ENCODE data around the gene PPFIBP1. TPM values are rescaled to one million over a fixed set of nuclear protein-coding genes. Genes with fewer than 3 reads are reported as not detected.

The PPFIBP1 gene
- total RNA-seq, 4 donors from 2014 or later, result 47.2 to 77.3 (median 52.7) TPM

DNA sequence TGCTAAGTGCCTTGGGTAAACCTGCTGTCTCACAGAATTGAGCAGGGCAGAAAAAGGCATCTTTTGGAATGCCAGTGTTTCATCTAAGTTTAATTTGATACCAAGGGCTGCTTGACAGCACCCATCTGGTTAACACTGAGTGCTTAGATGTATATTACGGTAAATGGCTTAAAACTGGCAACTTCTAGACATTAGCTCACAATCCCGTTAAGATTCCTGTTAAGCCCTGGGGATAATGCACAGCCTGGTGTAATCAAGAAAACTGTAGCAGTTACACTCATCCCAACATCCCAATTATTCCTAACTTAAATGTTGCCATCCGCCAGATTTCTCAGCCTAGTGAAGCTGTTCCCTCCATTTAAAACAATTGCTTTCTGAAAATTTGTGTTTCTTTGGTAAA is 29.9 kb downstream of the PPFIBP1 start:
- no peak overlapping the region for H3K4me3 ChIP-seq (ENCODE audit: low read depth, poor library complexity, severe bottlenecking)
- no peak for DNase-seq (ENCODE audit: low spot score in 2 of 2)
- no peak for TF ChIP-seq POLR2A (IDR thresholded peaks at IDR 0.05)
- TF ChIP-seq, protein P1, sequence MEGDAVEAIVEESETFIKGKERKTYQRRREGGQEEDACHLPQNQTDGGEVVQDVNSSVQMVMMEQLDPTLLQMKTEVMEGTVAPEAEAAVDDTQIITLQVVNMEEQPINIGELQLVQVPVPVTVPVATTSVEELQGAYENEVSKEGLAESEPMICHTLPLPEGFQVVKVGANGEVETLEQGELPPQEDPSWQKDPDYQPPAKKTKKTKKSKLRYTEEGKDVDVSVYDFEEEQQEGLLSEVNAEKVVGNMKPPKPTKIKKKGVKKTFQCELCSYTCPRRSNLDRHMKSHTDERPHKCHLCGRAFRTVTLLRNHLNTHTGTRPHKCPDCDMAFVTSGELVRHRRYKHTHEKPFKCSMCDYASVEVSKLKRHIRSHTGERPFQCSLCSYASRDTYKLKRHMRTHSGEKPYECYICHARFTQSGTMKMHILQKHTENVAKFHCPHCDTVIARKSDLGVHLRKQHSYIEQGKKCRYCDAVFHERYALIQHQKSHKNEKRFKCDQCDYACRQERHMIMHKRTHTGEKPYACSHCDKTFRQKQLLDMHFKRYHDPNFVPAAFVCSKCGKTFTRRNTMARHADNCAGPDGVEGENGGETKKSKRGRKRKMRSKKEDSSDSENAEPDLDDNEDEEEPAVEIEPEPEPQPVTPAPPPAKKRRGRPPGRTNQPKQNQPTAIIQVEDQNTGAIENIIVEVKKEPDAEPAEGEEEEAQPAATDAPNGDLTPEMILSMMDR (IDR thresholded peaks at IDR 0.05), result no peak
- intact Hi-C loops (cut with DNase I; ENCODE audit: low total_unique reads), result no loop called here
- 50 to 71% methylated on average over 3 of the region's 3 CpGs for WGBS, 2 donors

DNA sequence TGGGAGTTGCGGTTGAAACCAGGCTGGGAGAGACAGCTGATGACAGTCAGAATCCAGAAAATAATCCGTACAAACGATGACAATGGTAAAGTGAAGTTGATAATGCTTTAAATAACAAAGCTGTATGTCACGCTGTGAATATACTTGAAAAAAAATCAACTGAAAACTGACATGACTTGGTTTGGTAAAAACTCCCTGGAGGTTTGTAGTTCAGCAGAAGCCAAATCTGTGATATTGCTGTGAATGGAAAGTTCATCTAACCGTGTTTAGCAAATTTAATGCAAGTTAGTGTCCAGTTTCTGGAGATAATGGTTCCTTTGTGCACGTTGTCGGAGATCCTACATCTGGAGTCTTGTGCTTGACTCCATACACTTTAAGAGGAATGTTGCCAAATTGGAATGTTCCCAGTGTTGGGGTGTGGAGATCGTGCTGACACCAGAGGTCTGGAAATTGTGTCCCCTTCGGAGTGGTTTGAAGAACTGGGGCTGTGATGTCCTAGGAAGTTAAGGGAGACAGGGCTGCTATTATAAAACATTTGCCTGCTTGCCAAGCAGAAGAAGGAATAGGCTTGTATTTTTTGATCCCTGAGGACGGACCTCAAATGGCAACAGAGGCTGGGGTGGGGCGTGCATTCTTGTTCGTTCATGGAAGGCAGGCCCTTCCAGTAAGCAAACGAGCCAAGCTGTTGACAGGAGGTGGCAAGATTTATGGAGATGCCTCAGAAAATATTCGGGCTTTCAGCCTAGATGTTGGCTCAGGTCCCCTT is 30.6 kb downstream of the PPFIBP1 start:
- intact Hi-C loops (cut with DNase I; ENCODE audit: low total_unique reads), result no loop called here
- no peak overlapping the region for H3K4me3 ChIP-seq (ENCODE audit: low read depth, poor library complexity, severe bottlenecking)
- TF ChIP-seq POLR2A (IDR thresholded peaks at IDR 0.05), result no peak
- TF ChIP-seq, protein P1 (IDR thresholded peaks at IDR 0.05), result no peak
- DNase-seq (ENCODE audit: low spot score in 2 of 2), result peak; percentile 68 to 90
- 21 to 26% methylated on average over 14 of the region's 14 CpGs for WGBS, 2 donors

DNA sequence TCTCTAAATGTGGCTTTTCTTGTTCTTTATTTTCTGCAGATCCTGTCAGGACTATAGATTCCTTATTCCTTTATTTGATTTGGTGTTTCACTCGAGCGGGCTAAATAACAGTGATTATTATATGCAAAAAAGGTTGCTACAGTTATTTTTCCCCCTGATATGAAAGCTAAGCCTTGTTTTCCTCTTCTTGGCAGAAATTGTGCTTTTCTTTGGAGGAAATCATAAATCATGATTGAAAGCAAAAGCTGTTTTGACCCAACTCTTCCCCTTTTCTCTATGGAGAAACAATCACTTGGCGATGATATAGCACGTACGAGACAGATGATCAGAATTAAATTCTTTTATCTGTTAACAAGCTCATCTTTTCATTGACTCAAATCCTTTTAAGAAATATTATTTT is 31.4 kb downstream of the PPFIBP1 start:
- DNase-seq (ENCODE audit: low spot score in 2 of 2), result no peak
- TF ChIP-seq POLR2A (IDR thresholded peaks at IDR 0.05), result no peak
- TF ChIP-seq, protein P1 (IDR thresholded peaks at IDR 0.05), result no peak
- 9 to 12% methylated on average over 5 of the region's 5 CpGs for WGBS, 2 donors
- no peak overlapping the region for H3K4me3 ChIP-seq (ENCODE audit: low read depth, poor library complexity, severe bottlenecking)
- intact Hi-C loops (cut with DNase I; ENCODE audit: low total_unique reads), result no loop called here

DNA sequence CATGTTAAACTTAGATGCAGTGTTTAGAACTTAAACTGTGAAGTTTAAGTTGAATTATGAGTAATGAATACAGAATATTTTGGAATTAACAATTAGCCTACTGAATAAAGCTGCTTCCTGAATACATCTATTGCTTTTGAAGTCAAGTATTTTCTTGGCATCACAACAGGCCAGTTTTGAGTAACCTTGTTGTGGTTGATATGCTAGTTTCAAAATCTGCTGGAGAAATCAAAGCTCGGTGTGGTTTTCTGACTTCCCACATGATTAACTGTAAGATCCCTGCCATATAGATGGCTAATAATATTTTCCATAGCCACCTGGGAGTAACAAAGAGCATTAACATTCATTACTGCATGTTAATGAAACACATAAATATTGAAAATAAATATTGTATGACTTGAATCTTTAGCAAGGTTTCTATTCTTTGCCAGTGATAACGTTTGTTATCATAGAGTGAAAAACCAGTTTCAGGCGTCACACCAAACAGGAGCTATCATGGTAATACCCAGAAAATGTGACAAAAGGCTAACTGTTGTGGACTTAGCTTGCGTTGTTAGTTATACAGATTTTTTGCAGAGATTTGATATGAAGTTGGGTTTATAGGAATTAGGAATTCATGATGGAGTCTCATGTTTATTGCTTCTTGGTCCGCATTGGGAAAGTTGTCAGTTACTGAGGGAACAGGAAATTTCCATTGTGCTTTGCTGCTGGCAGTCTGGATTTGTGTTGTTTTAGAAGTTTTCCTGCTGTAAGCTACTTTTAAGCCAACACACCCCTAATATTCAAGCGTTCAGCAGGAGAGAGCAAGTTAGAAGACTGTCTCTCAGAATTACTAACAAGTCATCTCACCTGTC is 32.1 kb downstream of the PPFIBP1 start:
- 21 to 25% methylated on average over 6 of the region's 6 CpGs for WGBS, 2 donors
- intact Hi-C loops (cut with DNase I; ENCODE audit: low total_unique reads), result no loop called here
- DNase-seq (ENCODE audit: low spot score in 2 of 2), result no peak
- H3K4me3 ChIP-seq (ENCODE audit: low read depth, poor library complexity, severe bottlenecking), result no peak overlapping the region
- no peak for TF ChIP-seq POLR2A (IDR thresholded peaks at IDR 0.05)
- TF ChIP-seq, protein P1 (IDR thresholded peaks at IDR 0.05), result no peak

DNA sequence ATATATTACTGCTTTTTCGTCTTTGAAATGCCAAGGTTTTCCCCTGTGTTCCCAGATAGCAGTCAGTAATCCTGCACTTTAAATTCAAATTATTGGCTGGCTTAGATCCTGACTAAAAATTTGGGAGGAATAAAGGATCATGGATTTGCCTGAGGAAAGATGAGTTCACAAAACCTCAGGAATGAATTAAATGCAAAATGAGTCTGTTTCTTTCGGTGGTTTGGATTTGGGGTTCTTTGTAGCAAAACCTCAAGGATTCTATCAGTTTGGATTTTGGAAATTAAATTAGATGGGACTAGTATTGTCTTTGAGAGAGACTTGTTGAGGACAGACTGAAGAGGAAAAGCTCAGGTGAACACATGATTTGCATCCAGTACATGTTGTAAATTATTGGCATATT is 36.1 kb downstream of the PPFIBP1 start:
- H3K4me3 ChIP-seq (ENCODE audit: low read depth, poor library complexity, severe bottlenecking), result no peak overlapping the region
- TF ChIP-seq POLR2A (IDR thresholded peaks at IDR 0.05), result no peak
- TF ChIP-seq, protein P1 (IDR thresholded peaks at IDR 0.05), result no peak
- WGBS, 2 donors, result 48 to 54% methylated on average over 2 of the region's 2 CpGs
- intact Hi-C loops (cut with DNase I; ENCODE audit: low total_unique reads), result no loop called here
- DNase-seq (ENCODE audit: low spot score in 2 of 2), result no peak

Measured in lower leg skin (tissue), 4 donors.